GM19468 (cell line): ENCODE measurements around the gene PHF5A.
"Not testable (repeated sequence)": the region's sequence is repeated elsewhere in the genome, so short reads cannot be mapped to it uniquely, and the experiment has no call there.

Source experiments
- ATAC-seq: cut with Tn5 transposase; IDR thresholded peaks from one replicate; pipeline ENCODE4 v1.9.1; 2021; ENCODE audit warnings: mild to moderate bottlenecking, moderate library complexity, moderate number of reproducible peaks; ENCODE audit not compliant: unreplicated experiment; ENCODE audit errors: extremely low read depth

PHF5A gene

GRCh38 chr22:41488596-41489385 lies 20.3 kb upstream of the PHF5A start:
- no peak for ATAC-seq

DNA sequence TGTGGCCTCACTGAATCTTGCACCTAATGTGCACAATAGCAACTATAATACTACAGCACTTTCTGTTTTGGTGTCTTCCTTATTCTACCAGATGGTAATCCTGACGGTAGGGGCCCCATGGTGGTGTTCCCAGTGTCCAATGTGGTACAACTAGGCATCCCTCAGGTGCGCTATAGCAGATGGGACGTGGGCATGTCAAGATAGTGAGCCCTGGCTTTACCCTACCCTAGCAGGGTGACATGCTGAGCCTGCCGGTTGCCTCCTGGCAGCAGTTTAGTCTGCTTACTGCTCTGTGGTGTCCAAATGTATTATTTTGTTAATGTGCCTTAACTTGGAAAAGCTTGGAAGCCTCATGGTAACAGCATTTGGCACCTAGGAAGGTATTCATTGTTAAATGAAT lies 19.6 kb upstream of the PHF5A start:
- ATAC-seq = no peak

GRCh38 chr22:41487037-41487935 lies 18.8 kb upstream of the PHF5A start:
- no peak for ATAC-seq

- ATAC-seq = no peak
These were observed 16.5 kb upstream of the PHF5A start for GRCh38 chr22:41485033-41485432.

GRCh38 chr22:41482319-41482935 lies 13.9 kb upstream of the PHF5A start:
- ATAC-seq = no peak

- no peak for ATAC-seq
These were observed 13.4 kb upstream of the PHF5A start for GRCh38 chr22:41481925-41482318.

DNA sequence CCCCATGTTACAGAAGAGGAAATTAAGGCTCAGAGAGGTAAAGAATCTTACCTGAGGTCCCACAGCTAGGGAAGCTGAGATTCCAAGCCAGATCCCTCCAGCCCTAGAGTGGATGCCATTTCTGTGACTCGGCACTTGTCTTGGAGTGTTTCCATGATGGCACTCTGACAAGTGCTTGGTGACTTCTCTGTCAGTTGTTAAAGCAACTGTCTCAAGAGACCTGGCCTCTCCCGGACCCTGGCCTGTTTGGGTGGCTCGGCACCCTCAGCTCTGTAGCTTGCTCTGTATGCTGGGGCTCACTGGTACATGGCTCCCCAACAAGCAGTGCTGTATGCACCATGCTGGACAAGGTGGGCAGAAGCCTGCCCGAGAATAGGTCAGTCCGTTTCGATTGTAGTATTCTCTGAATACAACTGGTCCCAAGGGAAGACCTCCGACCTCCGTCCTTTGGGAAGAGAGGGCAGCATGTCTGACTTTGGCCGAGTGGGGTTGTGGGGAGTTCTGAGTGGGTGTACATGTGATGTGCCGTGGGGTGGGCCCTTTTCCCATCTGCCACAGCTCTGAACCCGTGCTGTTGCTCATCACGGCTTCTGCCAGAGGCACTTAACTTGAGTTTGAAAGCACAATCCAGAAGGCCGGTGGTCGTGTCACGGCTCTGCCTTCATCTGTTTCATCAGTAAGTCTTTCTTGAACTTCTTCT lies 12.8 kb upstream of the PHF5A start:
- no peak for ATAC-seq

DNA sequence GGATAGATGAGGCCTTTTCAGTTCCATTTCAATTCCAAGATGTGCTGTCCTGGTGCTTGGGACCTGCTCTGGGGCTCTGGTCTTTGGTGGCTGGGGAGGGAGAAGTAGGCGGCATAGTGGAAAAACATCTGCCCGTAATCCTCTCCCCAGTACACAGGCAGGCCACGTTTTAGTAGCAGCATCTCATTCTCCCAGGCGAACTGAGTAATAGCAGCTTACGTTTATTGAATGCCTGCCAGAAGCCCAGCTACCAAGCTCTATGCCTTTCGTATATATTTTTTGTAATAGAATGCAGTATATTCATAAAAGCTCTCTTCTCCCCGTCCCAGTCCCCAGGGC lies 11.9 kb upstream of the PHF5A start:
- no peak for ATAC-seq

DNA sequence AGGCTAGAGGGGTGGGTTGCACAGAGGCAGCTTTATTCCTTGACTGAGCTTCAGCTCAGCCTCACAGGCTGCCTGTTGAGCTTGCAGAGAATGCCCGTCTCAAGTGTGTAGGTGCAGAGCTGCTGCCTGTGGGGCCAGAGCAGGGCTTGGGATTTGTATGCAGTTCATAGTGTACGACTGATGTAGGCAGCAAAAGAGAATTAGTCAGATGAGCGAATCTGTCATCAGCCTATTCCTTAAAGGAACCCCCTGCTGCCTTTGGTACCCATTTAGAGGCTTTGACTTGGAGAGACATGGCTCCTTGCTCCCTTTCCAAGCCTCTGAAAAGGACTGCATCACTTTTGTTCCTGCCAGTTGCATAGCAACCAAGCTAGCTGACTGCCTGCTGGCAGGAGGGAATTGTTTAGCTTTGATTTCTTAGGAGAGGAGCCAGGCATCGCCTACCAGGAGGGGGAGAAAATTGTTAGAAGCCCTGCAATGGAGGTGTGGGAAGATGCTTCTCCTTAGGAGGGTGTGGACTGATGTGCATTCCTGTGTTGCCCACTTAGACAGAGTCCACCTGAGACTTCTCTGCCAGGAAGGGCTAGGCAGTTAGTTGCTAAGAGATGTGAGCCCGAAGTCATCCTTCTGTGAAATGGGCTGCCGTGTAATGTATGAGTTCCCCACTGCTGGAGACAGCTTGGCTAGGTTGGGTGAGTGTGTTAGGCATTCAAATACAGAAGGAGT lies 11.3 kb upstream of the PHF5A start:
- ATAC-seq = no peak

DNA sequence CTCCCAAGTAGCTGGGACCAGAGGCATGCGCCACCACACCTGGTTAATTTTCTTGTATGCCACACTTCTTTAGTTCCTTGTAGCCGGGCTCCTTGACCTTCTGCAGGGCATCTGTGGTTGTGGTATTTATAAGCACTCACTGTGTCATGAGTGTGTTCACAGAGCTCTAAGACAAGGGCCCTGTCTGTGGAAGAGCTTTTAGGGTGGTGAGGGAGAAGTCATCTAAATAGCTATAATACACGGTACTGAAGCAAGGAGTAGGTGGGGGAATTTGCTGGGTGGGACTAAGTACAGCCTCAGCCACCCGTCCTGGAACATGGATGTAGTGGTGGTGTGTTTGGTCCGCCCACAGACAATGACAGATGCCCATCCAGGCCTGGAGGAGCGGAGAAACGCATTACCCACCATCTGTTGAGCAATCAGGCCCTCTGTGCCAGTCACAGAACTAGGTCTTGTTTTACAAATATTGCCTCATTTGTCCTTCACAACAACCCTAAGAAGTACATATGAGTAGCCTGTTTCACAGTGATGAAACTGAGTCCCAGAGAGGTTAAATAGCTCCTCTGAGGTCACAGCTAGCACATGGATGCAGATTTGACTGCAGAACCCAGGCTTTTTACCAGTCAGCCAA lies 10.5 kb upstream of the PHF5A start:
- ATAC-seq = no peak

DNA sequence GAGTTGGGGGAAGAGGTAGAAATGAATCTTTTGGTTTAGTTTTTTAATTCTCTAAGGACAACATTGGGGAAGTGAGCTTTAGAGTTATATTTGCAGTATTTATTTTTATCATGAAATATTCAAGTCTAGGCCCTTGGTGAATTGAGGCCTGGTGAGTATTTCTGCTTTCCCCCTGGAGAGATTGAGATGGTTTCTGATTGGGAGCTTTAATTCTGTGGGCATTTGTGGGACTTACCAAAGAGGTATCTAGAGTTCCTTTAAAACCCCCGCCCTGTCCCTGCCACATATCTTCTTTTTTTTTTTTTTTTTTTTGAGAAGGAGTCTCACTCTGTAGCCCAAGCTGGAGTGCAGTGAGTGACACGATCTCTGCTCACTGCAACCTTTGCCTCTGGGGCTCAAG lies 10.0 kb upstream of the PHF5A start:
- ATAC-seq = no peak

GRCh38 chr22:41474872-41475451 lies 6.5 kb upstream of the PHF5A start:
- no peak for ATAC-seq

GRCh38 chr22:41471568-41471967 lies 3.1 kb upstream of the PHF5A start:
- no peak for ATAC-seq

DNA sequence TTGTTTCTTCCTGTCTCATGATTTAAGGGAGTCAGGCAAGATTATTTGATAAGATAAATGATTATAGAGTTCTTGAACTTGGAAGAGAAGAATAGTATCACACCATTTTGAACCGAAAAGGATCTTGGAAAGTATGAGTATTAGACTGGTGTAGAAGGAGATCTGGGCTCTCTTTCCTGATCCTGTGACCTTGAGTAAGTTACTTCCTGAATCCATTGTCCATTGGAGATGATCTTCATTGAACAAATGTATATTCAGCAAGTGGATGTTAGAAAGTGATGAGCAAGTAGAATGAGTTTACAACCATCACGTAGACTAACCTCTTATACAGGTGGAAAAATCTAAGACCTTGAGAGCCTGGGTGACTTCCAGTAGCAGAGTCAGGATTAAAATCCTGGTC lies 2.4 kb upstream of the PHF5A start:
- ATAC-seq = no peak

DNA sequence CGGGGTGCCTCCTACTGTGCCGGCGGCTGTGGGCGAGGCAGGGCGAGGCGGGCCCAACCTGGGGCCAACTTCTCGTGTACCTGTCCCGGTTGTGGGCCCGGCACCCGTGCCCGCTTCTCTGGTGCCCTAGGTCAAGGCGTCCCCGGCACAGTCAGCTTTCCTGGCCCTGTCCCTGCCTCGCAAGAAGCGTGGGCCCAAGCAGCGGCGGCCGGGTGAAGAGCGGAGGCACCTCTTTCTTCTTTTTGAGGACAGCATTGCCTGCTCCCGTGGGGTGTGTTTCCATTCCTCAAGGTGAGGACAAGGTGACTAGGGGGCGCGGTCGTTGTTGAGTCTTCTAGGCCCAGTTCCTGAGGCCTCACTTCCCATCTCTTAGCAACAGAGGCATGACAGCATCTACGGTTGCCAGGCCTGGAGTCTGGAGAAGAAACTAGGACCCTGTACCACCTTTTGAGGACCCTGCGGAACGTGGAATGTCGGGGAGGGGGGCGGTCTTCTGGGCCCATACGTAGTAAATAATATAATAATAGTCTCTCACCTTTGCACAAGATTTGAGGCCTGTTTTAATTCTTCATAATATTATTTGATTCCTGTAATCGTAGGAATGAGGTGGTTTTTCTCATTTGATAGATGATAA lies 843 bp upstream of the PHF5A start:
- ATAC-seq = no peak

DNA sequence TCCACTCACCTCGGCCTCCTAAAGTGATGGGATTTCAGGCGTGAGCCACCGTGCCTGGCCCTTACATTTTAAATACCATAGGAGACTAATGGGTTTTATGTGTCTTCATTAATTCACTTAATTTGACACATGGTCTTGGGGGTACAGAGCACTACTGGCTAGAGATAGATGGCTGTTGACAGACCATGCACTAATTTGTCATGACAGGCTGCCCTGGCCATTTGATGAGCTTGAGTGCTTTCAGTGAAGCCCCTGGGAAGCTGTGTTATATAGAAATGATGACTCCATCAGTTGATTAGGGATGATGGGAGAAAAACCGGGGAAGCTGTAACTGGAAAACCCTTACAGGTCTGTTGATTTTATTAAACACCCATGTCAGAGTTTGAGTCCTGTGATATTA lies 6.6 kb downstream of the PHF5A start:
- no peak for ATAC-seq

GRCh38 chr22:41460071-41460470 lies 8.4 kb downstream of the PHF5A start:
- not testable (repeated sequence) for ATAC-seq

DNA sequence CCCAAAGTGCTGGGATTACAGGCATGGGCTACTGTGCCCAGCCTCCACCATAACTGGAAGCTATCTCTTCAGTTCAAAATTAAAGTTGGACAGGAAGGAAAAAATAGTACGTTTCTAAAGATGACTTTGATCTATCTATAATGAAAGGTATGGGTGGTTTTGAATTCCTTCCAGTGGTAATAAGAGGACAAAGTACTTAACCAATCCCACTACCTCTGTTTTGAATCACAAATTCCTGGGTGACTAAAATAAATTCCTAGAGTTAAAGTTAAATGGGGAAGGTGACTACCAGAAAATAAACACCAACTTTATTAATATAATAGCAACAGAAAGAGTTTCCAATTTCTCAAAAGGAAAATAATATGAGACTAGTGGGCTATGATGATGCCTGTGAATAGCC lies 9.1 kb downstream of the PHF5A start:
- no peak for ATAC-seq
